HG02759 (cell line): ENCODE data around the gene SSPN.

ENCODE experiments used
- ATAC-seq: cut with Tn5 transposase; IDR thresholded peaks from one replicate; pipeline ENCODE4 v1.9.1; 2021; ENCODE audit warnings: mild to moderate bottlenecking, moderate library complexity; ENCODE audit not compliant: unreplicated experiment

SSPN gene

GRCh38 chr12:26281320-26281719 is 85.9 kb downstream of the SSPN start:
- no peak for ATAC-seq

- no peak for ATAC-seq
Measured at GRCh38 chr12:26282339-26282940, 87.1 kb downstream of the SSPN start.

- ATAC-seq, result no peak
Measured at GRCh38 chr12:26283046-26283445, 87.7 kb downstream of the SSPN start.

- ATAC-seq, result no peak
Measured at GRCh38 chr12:26283617-26284016, 88.2 kb downstream of the SSPN start.

GRCh38 chr12:26285401-26285800 is 90.0 kb downstream of the SSPN start:
- no peak for ATAC-seq

- no peak for ATAC-seq
Measured at GRCh38 chr12:26286186-26286585, 90.8 kb downstream of the SSPN start.

- ATAC-seq, result no peak
Measured at GRCh38 chr12:26287671-26288381, 92.5 kb downstream of the SSPN start.

GRCh38 chr12:26290565-26290964 is 95.2 kb downstream of the SSPN start:
- no peak for ATAC-seq

GRCh38 chr12:26292596-26292995 is 97.2 kb downstream of the SSPN start:
- ATAC-seq, result no peak

- no peak for ATAC-seq
Measured at GRCh38 chr12:26293612-26294011, 98.2 kb downstream of the SSPN start.

GRCh38 chr12:26295001-26295400 is 99.6 kb downstream of the SSPN start:
- ATAC-seq, result no peak

- no peak for ATAC-seq
Measured at GRCh38 chr12:26297396-26298070, 102.2 kb downstream of the SSPN start.

- peak; percentile 98 for ATAC-seq
Measured at GRCh38 chr12:26298785-26299621, 103.6 kb downstream of the SSPN start.

GRCh38 chr12:26299751-26300150 is 104.4 kb downstream of the SSPN start:
- ATAC-seq, result no peak
